ENCODE measurements around the gene PDIA2.

The PDIA2 gene

DNA sequence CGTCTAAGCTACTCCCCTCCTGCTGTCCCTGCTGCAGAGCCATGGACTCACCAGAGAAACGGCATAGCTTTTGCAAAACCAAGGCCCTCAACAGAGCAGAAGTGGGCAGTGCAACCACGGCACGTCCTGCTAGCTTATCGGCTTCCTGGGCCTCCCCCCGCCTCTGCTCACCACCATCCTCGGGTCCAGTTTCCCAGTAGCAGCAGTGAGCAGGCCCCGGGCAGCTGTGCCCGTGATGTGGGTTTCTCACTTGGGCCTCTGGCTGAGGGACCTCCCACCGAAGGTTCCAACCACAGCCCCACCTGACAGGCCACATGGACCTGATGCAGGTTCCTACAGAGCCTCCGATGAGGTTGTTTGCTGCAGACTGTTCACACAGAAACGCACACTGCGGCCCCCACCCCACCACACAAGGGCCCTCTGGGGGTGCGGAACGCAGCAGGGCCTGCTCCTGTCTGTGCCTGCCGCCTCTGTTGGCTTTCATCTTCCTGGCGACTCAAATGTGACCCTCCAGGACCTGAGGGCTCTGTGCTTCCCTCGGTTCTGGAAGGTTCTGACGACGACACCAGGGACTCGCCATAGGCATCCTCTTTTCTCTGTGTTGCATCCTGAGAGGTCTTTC is 24.8 kb downstream of the PDIA2 start:
- peaks cover 39% of the 10 kb centered on the region for H3K36me3 ChIP-seq (ENCODE audit: control insufficient read depth, insufficient read depth, low read length, severe bottlenecking)
- no peak overlapping the region for H3K4me3 ChIP-seq (ENCODE audit: low read length)
- DNase-seq (ENCODE audit: low read depth), result no peak
- H3K9ac ChIP-seq (ENCODE audit: low read length), result no peak overlapping the region
- H3K9me3 ChIP-seq (ENCODE audit: control insufficient read depth, low read length), result no peaks in the 10 kb centered on the region
- no peaks in the 10 kb centered on the region for H3K4me1 ChIP-seq (ENCODE audit: control insufficient read depth, insufficient read depth, low read length)
- H3K27me3 ChIP-seq (replicated peaks; ENCODE audit: control insufficient read depth, insufficient read depth, low read length), result no peaks in the 10 kb centered on the region

DNA sequence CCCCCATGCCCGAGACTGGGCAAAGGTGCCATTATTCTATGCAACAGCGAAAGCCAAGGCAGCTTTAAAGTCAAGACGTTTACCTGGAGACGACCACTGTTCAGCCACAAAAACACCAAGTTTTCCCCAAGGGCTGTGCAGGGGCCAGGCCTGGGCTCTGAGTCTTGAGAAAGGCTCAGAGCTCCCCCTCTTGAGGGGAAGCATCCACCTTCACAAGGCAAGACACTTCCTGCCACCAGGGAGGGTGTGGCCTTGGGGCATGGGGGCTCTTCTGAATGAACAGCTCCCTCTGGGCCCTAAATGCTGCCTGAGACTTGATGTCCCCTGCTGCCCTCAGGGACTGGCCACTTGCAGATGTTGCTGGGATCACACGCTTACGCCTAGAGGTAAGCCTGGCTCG is 26.5 kb downstream of the PDIA2 start:
- Histone ChIP-seq H3K27me3 (replicated peaks; ENCODE audit: control insufficient read depth, insufficient read depth, low read length) (no peaks in the 10 kb centered on the region), H3K4me1 (ENCODE audit: control insufficient read depth, insufficient read depth, low read length) (no peaks in the 10 kb centered on the region), H3K4me3 (ENCODE audit: low read length) (no peak overlapping the region), H3K36me3 (ENCODE audit: control insufficient read depth, insufficient read depth, low read length, severe bottlenecking) (peaks cover 38% of the 10 kb centered on the region), H3K9ac (ENCODE audit: low read length) (no peak overlapping the region), H3K9me3 (ENCODE audit: control insufficient read depth, low read length) (no peaks in the 10 kb centered on the region)
- DNase-seq (ENCODE audit: low read depth), result no peak

GRCh38 chr16:311725-312124 is 28.8 kb downstream of the PDIA2 start:
- no peak for DNase-seq (ENCODE audit: low read depth)
- no peaks in the 10 kb centered on the region for H3K27me3 ChIP-seq (replicated peaks; ENCODE audit: control insufficient read depth, insufficient read depth, low read length)
- no peak overlapping the region for H3K4me3 ChIP-seq (ENCODE audit: low read length)
- H3K4me1 ChIP-seq (ENCODE audit: control insufficient read depth, insufficient read depth, low read length), result no peaks in the 10 kb centered on the region
- H3K36me3 ChIP-seq (ENCODE audit: control insufficient read depth, insufficient read depth, low read length, severe bottlenecking), result peaks cover 31% of the 10 kb centered on the region
- H3K9ac ChIP-seq (ENCODE audit: low read length), result no peak overlapping the region
- no peaks in the 10 kb centered on the region for H3K9me3 ChIP-seq (ENCODE audit: control insufficient read depth, low read length)

- no peak overlapping the region for H3K4me3 ChIP-seq (ENCODE audit: low read length)
- H3K9ac ChIP-seq (ENCODE audit: low read length), result no peak overlapping the region
- H3K9me3 ChIP-seq (ENCODE audit: control insufficient read depth, low read length), result no peaks in the 10 kb centered on the region
- H3K27me3 ChIP-seq (replicated peaks; ENCODE audit: control insufficient read depth, insufficient read depth, low read length), result no peaks in the 10 kb centered on the region
- H3K36me3 ChIP-seq (ENCODE audit: control insufficient read depth, insufficient read depth, low read length, severe bottlenecking), result peaks cover 34% of the 10 kb centered on the region
- no peaks in the 10 kb centered on the region for H3K4me1 ChIP-seq (ENCODE audit: control insufficient read depth, insufficient read depth, low read length)
- no peak for DNase-seq (ENCODE audit: low read depth)
Observed at GRCh38 chr16:314351-314750, 31.4 kb downstream of the PDIA2 start.

- Histone ChIP-seq H3K9ac (ENCODE audit: low read length) (no peak overlapping the region), H3K4me3 (ENCODE audit: low read length) (no peak overlapping the region), H3K4me1 (ENCODE audit: control insufficient read depth, insufficient read depth, low read length) (no peaks in the 10 kb centered on the region), H3K36me3 (ENCODE audit: control insufficient read depth, insufficient read depth, low read length, severe bottlenecking) (peaks cover 31% of the 10 kb centered on the region), H3K27me3 (replicated peaks; ENCODE audit: control insufficient read depth, insufficient read depth, low read length) (no peaks in the 10 kb centered on the region), H3K9me3 (ENCODE audit: control insufficient read depth, low read length) (no peaks in the 10 kb centered on the region)
- no peak for DNase-seq (ENCODE audit: low read depth)
Observed at GRCh38 chr16:314795-315299, 31.9 kb downstream of the PDIA2 start.

DNA sequence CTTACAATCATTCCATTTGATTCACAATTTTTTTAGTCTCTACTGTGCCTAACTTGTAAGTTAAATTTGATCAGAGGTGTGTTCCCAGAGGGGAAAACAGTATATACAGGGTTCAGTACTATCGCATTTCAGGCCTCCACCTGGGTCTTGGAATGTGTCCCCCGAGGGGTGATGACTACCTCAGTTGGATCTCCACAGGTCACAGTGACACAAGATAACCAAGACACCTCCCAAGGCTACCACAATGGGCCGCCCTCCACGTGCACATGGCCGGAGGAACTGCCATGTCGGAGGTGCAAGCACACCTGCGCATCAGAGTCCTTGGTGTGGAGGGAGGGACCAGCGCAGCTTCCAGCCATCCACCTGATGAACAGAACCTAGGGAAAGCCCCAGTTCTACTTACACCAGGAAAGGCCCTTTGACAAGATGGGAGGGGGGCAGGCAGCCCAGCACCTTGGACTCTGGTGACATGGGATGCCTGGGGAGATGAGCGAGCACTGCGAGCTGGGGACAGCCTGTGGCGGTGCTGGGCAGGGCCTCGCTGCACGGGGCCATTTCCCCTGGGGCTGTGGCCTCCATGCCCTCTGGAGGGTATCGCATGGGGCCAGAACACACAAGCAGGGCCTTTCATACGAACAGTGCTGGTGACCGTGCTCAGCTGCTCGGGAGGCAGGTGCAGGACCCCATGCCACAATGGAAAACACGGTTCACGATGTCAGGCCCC is 33.9 kb downstream of the PDIA2 start:
- no peaks in the 10 kb centered on the region for H3K9me3 ChIP-seq (ENCODE audit: control insufficient read depth, low read length)
- DNase-seq (ENCODE audit: low read depth), result no peak
- no peak overlapping the region for H3K4me3 ChIP-seq (ENCODE audit: low read length)
- H3K9ac ChIP-seq (ENCODE audit: low read length), result no peak overlapping the region
- H3K4me1 ChIP-seq (ENCODE audit: control insufficient read depth, insufficient read depth, low read length), result no peaks in the 10 kb centered on the region
- H3K27me3 ChIP-seq (replicated peaks; ENCODE audit: control insufficient read depth, insufficient read depth, low read length), result no peaks in the 10 kb centered on the region
- H3K36me3 ChIP-seq (ENCODE audit: control insufficient read depth, insufficient read depth, low read length, severe bottlenecking), result peaks cover 27% of the 10 kb centered on the region

- H3K9ac ChIP-seq (ENCODE audit: low read length), result no peak overlapping the region
- H3K4me1 ChIP-seq (ENCODE audit: control insufficient read depth, insufficient read depth, low read length), result no peaks in the 10 kb centered on the region
- peaks cover 21% of the 10 kb centered on the region for H3K36me3 ChIP-seq (ENCODE audit: control insufficient read depth, insufficient read depth, low read length, severe bottlenecking)
- DNase-seq (ENCODE audit: low read depth), result no peak
- no peaks in the 10 kb centered on the region for H3K9me3 ChIP-seq (ENCODE audit: control insufficient read depth, low read length)
- H3K4me3 ChIP-seq (ENCODE audit: low read length), result no peak overlapping the region
- no peaks in the 10 kb centered on the region for H3K27me3 ChIP-seq (replicated peaks; ENCODE audit: control insufficient read depth, insufficient read depth, low read length)
Observed at GRCh38 chr16:317583-317982, 34.6 kb downstream of the PDIA2 start.

DNA sequence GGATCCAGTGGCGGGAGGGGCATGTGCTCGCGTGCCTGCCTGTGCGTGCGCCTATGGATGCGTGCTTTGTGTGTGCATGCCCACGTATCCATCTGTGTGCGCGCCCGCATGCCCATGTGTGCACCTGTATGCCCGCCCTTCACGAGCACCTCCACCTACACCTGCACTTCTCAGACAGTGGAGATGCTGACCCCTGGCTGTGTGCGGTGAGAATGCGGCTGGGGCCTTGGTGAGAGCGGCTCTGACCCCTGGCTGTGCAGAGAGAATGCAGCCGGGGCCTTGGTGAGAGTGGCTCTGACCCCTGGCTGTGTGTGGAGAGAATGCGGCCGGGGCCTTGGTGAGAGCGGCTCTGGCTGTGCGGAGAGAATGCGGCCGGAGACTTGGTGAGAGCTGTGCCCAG is 35.7 kb downstream of the PDIA2 start:
- H3K36me3 ChIP-seq (ENCODE audit: control insufficient read depth, insufficient read depth, low read length, severe bottlenecking), result peaks cover 12% of the 10 kb centered on the region
- no peaks in the 10 kb centered on the region for H3K4me1 ChIP-seq (ENCODE audit: control insufficient read depth, insufficient read depth, low read length)
- H3K27me3 ChIP-seq (replicated peaks; ENCODE audit: control insufficient read depth, insufficient read depth, low read length), result no peaks in the 10 kb centered on the region
- H3K4me3 ChIP-seq (ENCODE audit: low read length), result no peak overlapping the region
- no peak overlapping the region for H3K9ac ChIP-seq (ENCODE audit: low read length)
- DNase-seq (ENCODE audit: low read depth), result no peak
- no peaks in the 10 kb centered on the region for H3K9me3 ChIP-seq (ENCODE audit: control insufficient read depth, low read length)

- Histone ChIP-seq H3K9me3 (ENCODE audit: control insufficient read depth, low read length) (no peaks in the 10 kb centered on the region), H3K27me3 (replicated peaks; ENCODE audit: control insufficient read depth, insufficient read depth, low read length) (no peaks in the 10 kb centered on the region), H3K9ac (ENCODE audit: low read length) (no peak overlapping the region), H3K4me3 (ENCODE audit: low read length) (no peak overlapping the region), H3K4me1 (ENCODE audit: control insufficient read depth, insufficient read depth, low read length) (no peaks in the 10 kb centered on the region), H3K36me3 (ENCODE audit: control insufficient read depth, insufficient read depth, low read length, severe bottlenecking) (peaks cover 12% of the 10 kb centered on the region)
- DNase-seq (ENCODE audit: low read depth), result no peak
Observed at GRCh38 chr16:320206-320605, 37.2 kb downstream of the PDIA2 start.

- no peak for DNase-seq (ENCODE audit: low read depth)
- Histone ChIP-seq H3K9me3 (ENCODE audit: control insufficient read depth, low read length) (no peaks in the 10 kb centered on the region), H3K27me3 (replicated peaks; ENCODE audit: control insufficient read depth, insufficient read depth, low read length) (no peaks in the 10 kb centered on the region), H3K4me1 (ENCODE audit: control insufficient read depth, insufficient read depth, low read length) (no peaks in the 10 kb centered on the region), H3K4me3 (ENCODE audit: low read length) (no peak overlapping the region), H3K9ac (ENCODE audit: low read length) (no peak overlapping the region), H3K36me3 (ENCODE audit: control insufficient read depth, insufficient read depth, low read length, severe bottlenecking) (peaks cover 12% of the 10 kb centered on the region)
Observed at GRCh38 chr16:321532-321931, 38.6 kb downstream of the PDIA2 start.

DNA sequence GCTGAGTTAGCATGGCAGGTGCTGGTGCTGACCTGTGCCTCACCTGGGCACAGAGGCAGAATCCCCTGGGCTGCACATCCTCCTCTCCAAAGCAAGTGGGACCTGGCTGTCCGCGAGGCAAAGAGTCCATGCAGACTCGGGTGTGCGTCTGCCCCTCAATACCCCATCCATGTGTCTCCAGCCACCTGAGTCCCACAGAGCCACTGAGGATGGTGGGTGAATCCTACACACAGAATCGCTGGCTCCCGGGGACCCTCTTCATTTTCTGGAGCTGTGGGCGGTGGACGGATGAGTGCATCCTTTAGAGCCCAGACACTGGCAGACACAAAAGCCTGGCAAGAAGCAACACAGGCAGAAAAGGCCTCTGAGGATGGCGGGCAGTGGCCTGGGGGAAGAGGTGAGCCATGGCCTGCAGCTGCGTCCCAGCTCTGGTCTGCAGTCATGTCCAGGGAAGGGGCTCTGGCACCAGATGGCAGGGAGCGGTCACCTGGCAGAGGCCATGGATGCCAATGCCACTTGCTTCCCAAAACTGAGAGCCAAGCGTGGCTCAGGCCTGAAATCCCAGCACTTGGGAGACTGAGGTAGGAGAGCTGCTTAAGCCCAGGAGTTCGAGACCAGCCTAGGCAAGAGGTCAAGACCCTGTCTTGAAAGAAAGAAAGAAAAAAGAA is 39.6 kb downstream of the PDIA2 start:
- Histone ChIP-seq H3K27me3 (replicated peaks; ENCODE audit: control insufficient read depth, insufficient read depth, low read length) (no peaks in the 10 kb centered on the region), H3K4me3 (ENCODE audit: low read length) (no peak overlapping the region), H3K9me3 (ENCODE audit: control insufficient read depth, low read length) (no peaks in the 10 kb centered on the region), H3K4me1 (ENCODE audit: control insufficient read depth, insufficient read depth, low read length) (peaks cover under 1% of the 10 kb centered on the region), H3K9ac (ENCODE audit: low read length) (no peak overlapping the region), H3K36me3 (ENCODE audit: control insufficient read depth, insufficient read depth, low read length, severe bottlenecking) (peaks cover 11% of the 10 kb centered on the region)
- no peak for DNase-seq (ENCODE audit: low read depth)
